H1 (cell line): Measurements from ENCODE around the gene GRIK4. TPM values are rescaled to one million over a fixed set of nuclear protein-coding genes. Genes with fewer than 3 reads are reported as not detected.

Source experiments
- CEBPB ChIP-seq: IDR thresholded peaks from 2 replicates; pipeline ENCODE4 v1.6.1; 2012; ENCODE audit warnings: low read depth, low read length
- CHD7 ChIP-seq: fragments of 300-600 bp; sonication (generic); IDR thresholded peaks from 2 replicates; pipeline ENCODE4 v1.7.1; 2012; ENCODE audit warnings: low read length, moderate library complexity, mild to moderate bottlenecking, inconsistent platforms; ENCODE audit not compliant: insufficient replicate concordance
- KDM1A ChIP-seq: fragments of 200-600, 300-600 bp; sonication (generic); IDR thresholded peaks from 2 replicates; pipeline ENCODE4 v1.7.1; 2016; ENCODE audit warnings: mild to moderate bottlenecking, low read length, borderline replicate concordance
- POLR2A ChIP-seq, 2 experiments: IDR thresholded peaks; 1 replicate in 1 of 2; 2 replicates in 1 of 2; pipeline ENCODE4 v1.6.1; 2011; ENCODE audit warnings: low read depth in 2 of 2, low read length in 2 of 2, mild to moderate bottlenecking in 2 of 2; ENCODE audit errors: control extremely low read depth in 1 of 2
- RNF2 ChIP-seq: fragments of 200-900, 300-1000 bp; sonication (generic); IDR thresholded peaks from 2 replicates; pipeline ENCODE4 v1.7.1; 2016; ENCODE audit warnings: borderline replicate concordance, low read depth, mild to moderate bottlenecking, antibody characterized with exemption, low read length; ENCODE audit not compliant: poor library complexity, severe bottlenecking; ENCODE audit errors: missing control alignments
- SIN3A ChIP-seq, 2 experiments: IDR thresholded peaks in 1 of 2; conservative IDR thresholded peaks in 1 of 2; 2 replicates each; pipeline ENCODE4 v1.6.1; 2011 to 2012; ENCODE audit warnings: low read length in 2 of 2, improper control_type of control experiment in 1 of 2, low read depth in 1 of 2, mild to moderate bottlenecking in 1 of 2
- SP4 ChIP-seq: IDR thresholded peaks from 2 replicates; pipeline ENCODE4 v1.6.1; 2012; ENCODE audit warnings: low read length, inconsistent platforms
- TBP ChIP-seq: IDR thresholded peaks from 2 replicates; pipeline ENCODE4 v1.6.1; 2011; ENCODE audit warnings: low read depth, low read length, improper control_type of control experiment
- polyA plus RNA-seq, 7 experiments: library from polyadenylated mRNA; depleted of rRNA in 3 of 7; stranded (reverse) in 5 of 7; unstranded in 2 of 7; fragments of >200 nt in 5 of 7; fragments of 200-250 nt in 2 of 7; gene quantifications; 1 replicate in 5 of 7; 2 replicates in 1 of 7; 4 replicates in 1 of 7; pipeline versions ENCODE4 v1.2.1 to v1.2.3, GENCODE V29; 2011 to 2013; ENCODE audit warnings: missing spikeins in 2 of 7, mixed read lengths in 2 of 7
- total RNA-seq: library from RNA; stranded (reverse); fragmentation: NEBNext Ultra II Directional; extraction: Animal tissue kit (Norgen Biotek cat#: 25700); gene quantifications from 2 replicates; pipeline ENCODE4 v1.2.1, GENCODE V29; 2021
- TF ChIP-seq, protein P1 (sequence below): IDR thresholded peaks from 2 replicates; pipeline ENCODE4 v1.6.1; 2012; ENCODE audit warnings: inconsistent platforms

The GRIK4 gene
- total and polyA plus RNA-seq, 2 of the 8 experiments (the other 6 are each of a cell fraction or from before 2014, with no cell fraction given): 1.2 to 2.9 TPM

- TF ChIP-seq CHD7: no peak
- TF ChIP-seq, protein P1, sequence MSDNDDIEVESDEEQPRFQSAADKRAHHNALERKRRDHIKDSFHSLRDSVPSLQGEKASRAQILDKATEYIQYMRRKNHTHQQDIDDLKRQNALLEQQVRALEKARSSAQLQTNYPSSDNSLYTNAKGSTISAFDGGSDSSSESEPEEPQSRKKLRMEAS: no peak
- TF ChIP-seq SIN3A (conservative IDR thresholded peaks at IDR 0.05 in 1 of 2, IDR thresholded peaks at IDR 0.05 in 1 of 2; ENCODE audit: low read depth in 1 of 2, low read length in 2 of 2): peak in 1 of 2 experiments; percentile 79; a peak in 2 of 4 replicates
- no peak for TF ChIP-seq CEBPB
- TF ChIP-seq POLR2A (IDR thresholded peaks at IDR 0.05; ENCODE audit: control extremely low read depth in 1 of 2, low read depth in 2 of 2, low read length in 2 of 2): no peak
- TF ChIP-seq RNF2: no peak
- no peak for TF ChIP-seq KDM1A
- TF ChIP-seq TBP: no peak
- TF ChIP-seq SP4: no peak
Observed at GRCh38 chr11:120952461-120953434, 441.2 kb downstream of the GRIK4 start (continued).
